B cell (primary cell): ENCODE measurements around the gene USP6.

Experiments
- CTCF ChIP-seq: fragments of 200-600 bp; IDR thresholded peaks from one replicate; pipeline ENCODE4 v1.8.0; 2022; ENCODE audit warnings: antibody characterized with exemption, mild to moderate bottlenecking
- EZH2 ChIP-seq: IDR thresholded peaks from 2 replicates; pipeline ENCODE4 v1.6.1; 2012; ENCODE audit warnings: borderline replicate concordance, low read depth, mild to moderate bottlenecking, moderate library complexity, low read length; ENCODE audit not compliant: insufficient read depth, poor library complexity, severe bottlenecking

GRCh38 chr17:5115673-5116651 lies at the start of gene USP6:
- TF ChIP-seq CTCF (no peak), EZH2 (peak; percentile 80)
